Cerebellar nuclear complex (tissue), 1 donor: ENCODE results near the gene MTCL3.

Experiments
- DNase-seq, 2 experiments: peaks; one replicate each; lab custom pipeline; 2025; lab: John Stamatoyannopoulos, UW

Gene MTCL3

GRCh38 chr6:127518710-127519468 is at the start of gene MTCL3:
Gene MTCL3, minus strand, starts transcription at chr6:127519335.
- DNase-seq = peak in 1 of 2 experiments; percentile 51

- DNase-seq = no peak
Observed at GRCh38 chr6:127567476-127567875, 48.3 kb upstream of the MTCL3 start.

GRCh38 chr6:127566651-127567050 is 47.5 kb upstream of the MTCL3 start:
- no peak for DNase-seq

- no peak for DNase-seq
Observed at GRCh38 chr6:127566119-127566518, 47.0 kb upstream of the MTCL3 start.

GRCh38 chr6:127564761-127565160 is 45.6 kb upstream of the MTCL3 start:
- DNase-seq = no peak

- no peak for DNase-seq
Observed at GRCh38 chr6:127561660-127562059, 42.5 kb upstream of the MTCL3 start.

- no peak for DNase-seq
Observed at GRCh38 chr6:127554435-127555006, 35.4 kb upstream of the MTCL3 start.

- DNase-seq = no peak
Observed at GRCh38 chr6:127550403-127550802, 31.3 kb upstream of the MTCL3 start.

GRCh38 chr6:127547904-127548649 is 28.9 kb upstream of the MTCL3 start:
- DNase-seq = no peak

GRCh38 chr6:127547215-127547614 is 28.1 kb upstream of the MTCL3 start:
- no peak for DNase-seq

- no peak for DNase-seq
Observed at GRCh38 chr6:127539272-127539671, 20.1 kb upstream of the MTCL3 start.

- DNase-seq = no peak
Observed at GRCh38 chr6:127538750-127539264, 19.7 kb upstream of the MTCL3 start.

- DNase-seq = no peak
Observed at GRCh38 chr6:127533736-127534135, 14.6 kb upstream of the MTCL3 start.

GRCh38 chr6:127533011-127533410 is 13.9 kb upstream of the MTCL3 start:
- no peak for DNase-seq

GRCh38 chr6:127522714-127523113 is 3.6 kb upstream of the MTCL3 start:
- DNase-seq = no peak

GRCh38 chr6:127520066-127520465 is 931 bp upstream of the MTCL3 start:
- DNase-seq = no peak

GRCh38 chr6:127519469-127519785 is 292 bp upstream of the MTCL3 start:
- DNase-seq = peak in 1 of 2 experiments; percentile 51

- no peak for DNase-seq
Observed at GRCh38 chr6:127518191-127518709, 885 bp downstream of the MTCL3 start.

- DNase-seq = no peak
Observed at GRCh38 chr6:127517693-127518092, 1.4 kb downstream of the MTCL3 start.

GRCh38 chr6:127516662-127517273 is 2.4 kb downstream of the MTCL3 start:
- DNase-seq = peak in 1 of 2 experiments; percentile 70

GRCh38 chr6:127515794-127516661 is 3.1 kb downstream of the MTCL3 start:
- peak in 1 of 2 experiments; percentile 52 for DNase-seq
